Type B pancreatic cell (in vitro differentiated cells): ENCODE results near the gene ANKRD1. TPM values are rescaled to one million over a fixed set of nuclear protein-coding genes. Genes with fewer than 3 reads are reported as not detected.
A peak's percentile ranks its signal among the peaks of the same experiment; 100 is the strongest.

ENCODE experiments used
- DNase-seq: peaks from one replicate; pipeline ENCODE4 v3.0.0; 2021; ENCODE audit warnings: mixed read lengths; ENCODE audit not compliant: unreplicated experiment; ENCODE audit errors: extremely low spot score
- H3K27ac Mint-ChIP-seq: 2 replicates; pipeline ENCODE4 v1.8.0; 2021; ENCODE audit warnings: mild to moderate bottlenecking, mixed read lengths
- H3K27me3 Mint-ChIP-seq: 2 replicates; pipeline ENCODE4 v1.8.0; 2021; ENCODE audit warnings: mixed read lengths
- H3K36me3 Mint-ChIP-seq: 2 replicates; pipeline ENCODE4 v1.8.0; 2021; ENCODE audit warnings: mixed read lengths
- H3K4me1 Mint-ChIP-seq: one replicate; pipeline ENCODE4 v1.8.0; 2021; ENCODE audit warnings: mixed read lengths; ENCODE audit not compliant: unreplicated experiment
- H3K4me3 Mint-ChIP-seq: 2 replicates; pipeline ENCODE4 v1.8.0; 2021; ENCODE audit warnings: mild to moderate bottlenecking, mixed read lengths
- H3K9me3 Mint-ChIP-seq: 2 replicates; pipeline ENCODE4 v1.8.0; 2021; ENCODE audit warnings: mixed read lengths
- long read RNA-seq: library from polyadenylated mRNA; unstranded; transcript quantifications from one replicate; pipeline ENCODE4 v2.0.0, GENCODE V29; 2020
- total RNA-seq: library from RNA; stranded (reverse); gene quantifications from 2 replicates; pipeline ENCODE4 v1.2.1, GENCODE V29; 2021; ENCODE audit warnings: low replicate concordance
- TF ChIP-seq, protein P1 (sequence below): fragments of 200-600 bp; sonication (generic); conservative IDR thresholded peaks from 2 replicates; pipeline ENCODE4 v1.5.0; 2021; ENCODE audit warnings: antibody characterized with exemption, mild to moderate bottlenecking

ANKRD1 gene
- total RNA-seq = 2.1 and 3.3 TPM in 2 replicates
- long read RNA-seq, partial matches to known transcripts = 0 of 2 reads
- long read RNA-seq, other reads (novel, unspliced or antisense) = 1 of 2 reads

- TF ChIP-seq, protein P1, sequence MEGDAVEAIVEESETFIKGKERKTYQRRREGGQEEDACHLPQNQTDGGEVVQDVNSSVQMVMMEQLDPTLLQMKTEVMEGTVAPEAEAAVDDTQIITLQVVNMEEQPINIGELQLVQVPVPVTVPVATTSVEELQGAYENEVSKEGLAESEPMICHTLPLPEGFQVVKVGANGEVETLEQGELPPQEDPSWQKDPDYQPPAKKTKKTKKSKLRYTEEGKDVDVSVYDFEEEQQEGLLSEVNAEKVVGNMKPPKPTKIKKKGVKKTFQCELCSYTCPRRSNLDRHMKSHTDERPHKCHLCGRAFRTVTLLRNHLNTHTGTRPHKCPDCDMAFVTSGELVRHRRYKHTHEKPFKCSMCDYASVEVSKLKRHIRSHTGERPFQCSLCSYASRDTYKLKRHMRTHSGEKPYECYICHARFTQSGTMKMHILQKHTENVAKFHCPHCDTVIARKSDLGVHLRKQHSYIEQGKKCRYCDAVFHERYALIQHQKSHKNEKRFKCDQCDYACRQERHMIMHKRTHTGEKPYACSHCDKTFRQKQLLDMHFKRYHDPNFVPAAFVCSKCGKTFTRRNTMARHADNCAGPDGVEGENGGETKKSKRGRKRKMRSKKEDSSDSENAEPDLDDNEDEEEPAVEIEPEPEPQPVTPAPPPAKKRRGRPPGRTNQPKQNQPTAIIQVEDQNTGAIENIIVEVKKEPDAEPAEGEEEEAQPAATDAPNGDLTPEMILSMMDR = no peak
- H3K27ac Mint-ChIP-seq = peak within 1 kb of the TSS; percentile 66
- H3K4me1 Mint-ChIP-seq = no peaks in the 10 kb centered on the region
- no peaks in the 10 kb centered on the region for H3K9me3 Mint-ChIP-seq
- no peak for DNase-seq
- no peak within 1 kb of the TSS for H3K4me3 Mint-ChIP-seq
- peaks cover 6% of the 10 kb centered on the region for H3K27me3 Mint-ChIP-seq
- no peaks in the 10 kb centered on the region for H3K36me3 Mint-ChIP-seq
Measured at GRCh38 chr10:90920986-90921666, at the start of gene ANKRD1. ANKRD1 (minus strand) TSS chr10:90921087; CDS start chr10:90921027, 60 bp downstream.

GRCh38 chr10:90969947-90970673, 49.2 kb upstream of the ANKRD1 start:
- H3K27ac Mint-ChIP-seq = no peak overlapping the region
- H3K36me3 Mint-ChIP-seq = no peaks in the 10 kb centered on the region
- TF ChIP-seq, protein P1 = no peak
- peaks cover 3% of the 10 kb centered on the region for H3K9me3 Mint-ChIP-seq
- no peak for DNase-seq
- H3K4me1 Mint-ChIP-seq = no peaks in the 10 kb centered on the region
- H3K27me3 Mint-ChIP-seq = peaks cover 21% of the 10 kb centered on the region
- no peak overlapping the region for H3K4me3 Mint-ChIP-seq

- TF ChIP-seq, protein P1 = no peak
- H3K4me3 Mint-ChIP-seq = no peak overlapping the region
- H3K9me3 Mint-ChIP-seq = peaks cover 3% of the 10 kb centered on the region
- no peak for DNase-seq
- no peaks in the 10 kb centered on the region for H3K36me3 Mint-ChIP-seq
- no peaks in the 10 kb centered on the region for H3K4me1 Mint-ChIP-seq
- no peak overlapping the region for H3K27ac Mint-ChIP-seq
- peaks cover 21% of the 10 kb centered on the region for H3K27me3 Mint-ChIP-seq
Measured at GRCh38 chr10:90969121-90969534, 48.2 kb upstream of the ANKRD1 start.

DNA sequence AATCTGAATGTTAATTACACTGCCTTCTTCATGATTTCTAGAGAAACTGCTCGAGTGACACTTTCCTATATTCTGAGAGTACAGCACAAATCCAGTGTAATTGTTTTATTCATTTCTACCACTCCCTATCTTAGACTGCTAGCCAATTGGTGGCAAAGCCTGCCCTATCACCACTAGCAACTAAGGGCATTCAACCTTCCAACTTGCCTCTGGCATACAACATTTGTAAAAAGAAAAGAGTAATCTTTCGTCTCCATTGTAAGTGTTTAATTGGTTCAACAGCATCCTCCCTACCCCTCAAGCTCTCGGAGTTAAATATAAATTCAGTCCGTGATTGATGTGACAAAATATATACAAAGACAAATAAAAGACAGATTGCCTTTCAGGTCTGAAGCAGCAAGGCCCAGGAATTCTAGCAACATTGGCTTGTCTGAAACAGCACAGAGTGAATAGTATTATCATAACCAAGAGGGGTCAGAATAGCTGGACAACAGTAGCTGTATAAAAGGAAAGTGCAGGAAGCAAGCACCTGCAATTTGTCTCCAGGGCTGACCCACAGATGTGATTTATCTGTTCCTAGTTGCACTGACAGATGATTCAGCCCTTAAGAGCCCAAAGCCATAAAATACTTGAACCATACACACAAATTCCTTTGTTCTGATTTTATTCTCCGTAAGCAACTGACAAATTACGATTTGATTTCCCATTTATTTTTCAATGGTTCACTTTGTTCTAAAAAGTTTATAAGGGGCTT, 47.6 kb upstream of the ANKRD1 start:
- no peak overlapping the region for H3K27ac Mint-ChIP-seq
- no peak for DNase-seq
- TF ChIP-seq, protein P1 = no peak
- no peaks in the 10 kb centered on the region for H3K36me3 Mint-ChIP-seq
- H3K4me3 Mint-ChIP-seq = no peak overlapping the region
- peaks cover 21% of the 10 kb centered on the region for H3K27me3 Mint-ChIP-seq
- no peaks in the 10 kb centered on the region for H3K4me1 Mint-ChIP-seq
- peaks cover 3% of the 10 kb centered on the region for H3K9me3 Mint-ChIP-seq

- no peaks in the 10 kb centered on the region for H3K36me3 Mint-ChIP-seq
- no peak overlapping the region for H3K27ac Mint-ChIP-seq
- H3K4me3 Mint-ChIP-seq = no peak overlapping the region
Measured at GRCh38 chr10:90967865-90968264, 47.0 kb upstream of the ANKRD1 start.

More at GRCh38 chr10:90967865-90968264, 47.0 kb upstream of the ANKRD1 start:
- Mint-ChIP-seq H3K4me1 (no peaks in the 10 kb centered on the region), H3K9me3 (peaks cover 3% of the 10 kb centered on the region), H3K27me3 (peaks cover 27% of the 10 kb centered on the region)
- no peak for DNase-seq
- TF ChIP-seq, protein P1 = no peak
